Measurements from ENCODE around the gene XBP1. TPM values are rescaled to one million over a fixed set of nuclear protein-coding genes. Genes with fewer than 3 reads are reported as not detected.

Gene XBP1
- polyA plus RNA-seq, 1 of the 3 experiments (the other 2 are of a cell fraction) = 55.6 TPM

DNA sequence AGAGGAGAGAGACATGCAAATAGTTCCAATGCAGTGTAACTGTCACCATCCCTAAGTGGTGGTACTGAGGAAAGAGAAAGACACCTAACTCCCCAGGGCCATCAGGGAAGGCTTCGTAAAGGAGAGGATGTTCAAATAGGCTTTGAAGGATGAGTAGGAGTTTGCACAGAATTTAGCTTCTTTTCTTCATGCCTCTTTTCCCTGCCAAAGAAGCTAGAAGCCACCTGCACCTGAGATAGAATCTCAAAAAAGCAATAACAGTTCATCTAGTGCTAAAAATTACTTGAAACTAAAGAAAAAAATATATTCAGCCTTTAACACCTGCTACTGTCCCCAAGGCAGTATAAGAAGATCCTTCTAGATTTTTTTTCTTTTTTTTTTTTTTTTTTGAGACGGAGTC lies 16.7 kb upstream of the XBP1 start (continued):
- TF ChIP-seq, protein P1, sequence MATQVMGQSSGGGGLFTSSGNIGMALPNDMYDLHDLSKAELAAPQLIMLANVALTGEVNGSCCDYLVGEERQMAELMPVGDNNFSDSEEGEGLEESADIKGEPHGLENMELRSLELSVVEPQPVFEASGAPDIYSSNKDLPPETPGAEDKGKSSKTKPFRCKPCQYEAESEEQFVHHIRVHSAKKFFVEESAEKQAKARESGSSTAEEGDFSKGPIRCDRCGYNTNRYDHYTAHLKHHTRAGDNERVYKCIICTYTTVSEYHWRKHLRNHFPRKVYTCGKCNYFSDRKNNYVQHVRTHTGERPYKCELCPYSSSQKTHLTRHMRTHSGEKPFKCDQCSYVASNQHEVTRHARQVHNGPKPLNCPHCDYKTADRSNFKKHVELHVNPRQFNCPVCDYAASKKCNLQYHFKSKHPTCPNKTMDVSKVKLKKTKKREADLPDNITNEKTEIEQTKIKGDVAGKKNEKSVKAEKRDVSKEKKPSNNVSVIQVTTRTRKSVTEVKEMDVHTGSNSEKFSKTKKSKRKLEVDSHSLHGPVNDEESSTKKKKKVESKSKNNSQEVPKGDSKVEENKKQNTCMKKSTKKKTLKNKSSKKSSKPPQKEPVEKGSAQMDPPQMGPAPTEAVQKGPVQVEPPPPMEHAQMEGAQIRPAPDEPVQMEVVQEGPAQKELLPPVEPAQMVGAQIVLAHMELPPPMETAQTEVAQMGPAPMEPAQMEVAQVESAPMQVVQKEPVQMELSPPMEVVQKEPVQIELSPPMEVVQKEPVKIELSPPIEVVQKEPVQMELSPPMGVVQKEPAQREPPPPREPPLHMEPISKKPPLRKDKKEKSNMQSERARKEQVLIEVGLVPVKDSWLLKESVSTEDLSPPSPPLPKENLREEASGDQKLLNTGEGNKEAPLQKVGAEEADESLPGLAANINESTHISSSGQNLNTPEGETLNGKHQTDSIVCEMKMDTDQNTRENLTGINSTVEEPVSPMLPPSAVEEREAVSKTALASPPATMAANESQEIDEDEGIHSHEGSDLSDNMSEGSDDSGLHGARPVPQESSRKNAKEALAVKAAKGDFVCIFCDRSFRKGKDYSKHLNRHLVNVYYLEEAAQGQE (IDR thresholded peaks at IDR 0.05; ENCODE audit: low read depth, low read length) = no peak
- no peak for TF ChIP-seq YY1 (IDR thresholded peaks at IDR 0.05; ENCODE audit: low read depth)
- no peak for TF ChIP-seq TEAD4 (IDR thresholded peaks at IDR 0.05; ENCODE audit: borderline replicate concordance, insufficient read depth)
- TF ChIP-seq ELF1 (IDR thresholded peaks at IDR 0.05) = no peak
- TF ChIP-seq CHD2 (IDR thresholded peaks at IDR 0.05; ENCODE audit: low read length, partially characterized antibody) = no peak
- TF ChIP-seq, protein P2, sequence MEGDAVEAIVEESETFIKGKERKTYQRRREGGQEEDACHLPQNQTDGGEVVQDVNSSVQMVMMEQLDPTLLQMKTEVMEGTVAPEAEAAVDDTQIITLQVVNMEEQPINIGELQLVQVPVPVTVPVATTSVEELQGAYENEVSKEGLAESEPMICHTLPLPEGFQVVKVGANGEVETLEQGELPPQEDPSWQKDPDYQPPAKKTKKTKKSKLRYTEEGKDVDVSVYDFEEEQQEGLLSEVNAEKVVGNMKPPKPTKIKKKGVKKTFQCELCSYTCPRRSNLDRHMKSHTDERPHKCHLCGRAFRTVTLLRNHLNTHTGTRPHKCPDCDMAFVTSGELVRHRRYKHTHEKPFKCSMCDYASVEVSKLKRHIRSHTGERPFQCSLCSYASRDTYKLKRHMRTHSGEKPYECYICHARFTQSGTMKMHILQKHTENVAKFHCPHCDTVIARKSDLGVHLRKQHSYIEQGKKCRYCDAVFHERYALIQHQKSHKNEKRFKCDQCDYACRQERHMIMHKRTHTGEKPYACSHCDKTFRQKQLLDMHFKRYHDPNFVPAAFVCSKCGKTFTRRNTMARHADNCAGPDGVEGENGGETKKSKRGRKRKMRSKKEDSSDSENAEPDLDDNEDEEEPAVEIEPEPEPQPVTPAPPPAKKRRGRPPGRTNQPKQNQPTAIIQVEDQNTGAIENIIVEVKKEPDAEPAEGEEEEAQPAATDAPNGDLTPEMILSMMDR (IDR thresholded peaks at IDR 0.05) = no peak
- TF ChIP-seq, protein P3, sequence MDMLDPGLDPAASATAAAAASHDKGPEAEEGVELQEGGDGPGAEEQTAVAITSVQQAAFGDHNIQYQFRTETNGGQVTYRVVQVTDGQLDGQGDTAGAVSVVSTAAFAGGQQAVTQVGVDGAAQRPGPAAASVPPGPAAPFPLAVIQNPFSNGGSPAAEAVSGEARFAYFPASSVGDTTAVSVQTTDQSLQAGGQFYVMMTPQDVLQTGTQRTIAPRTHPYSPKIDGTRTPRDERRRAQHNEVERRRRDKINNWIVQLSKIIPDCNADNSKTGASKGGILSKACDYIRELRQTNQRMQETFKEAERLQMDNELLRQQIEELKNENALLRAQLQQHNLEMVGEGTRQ (IDR thresholded peaks at IDR 0.05; ENCODE audit: borderline replicate concordance, low read depth, low read length) = no peak

DNA sequence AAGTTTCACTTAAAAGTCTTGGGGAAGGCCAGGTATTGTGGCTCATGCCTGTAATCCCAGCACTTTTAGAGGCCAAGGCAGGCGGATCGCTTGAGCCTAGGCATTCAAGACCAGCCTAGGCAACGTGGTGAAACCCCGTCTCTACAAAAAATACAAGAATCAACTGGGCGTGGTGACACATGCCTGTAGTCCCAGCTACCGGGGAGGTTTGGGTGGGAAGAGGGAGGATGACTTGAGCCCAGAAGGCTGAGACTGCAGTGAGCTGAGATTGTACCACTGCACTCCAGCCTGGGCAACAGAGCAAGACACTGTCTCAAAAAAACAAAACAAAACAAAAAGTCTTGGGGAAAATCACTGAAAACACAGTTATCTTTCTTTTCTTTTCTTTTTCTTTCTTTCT lies 15.4 kb upstream of the XBP1 start:
- Histone ChIP-seq H3K27ac (ENCODE audit: low read depth in 2 of 2, low read length in 1 of 2) (no peak overlapping the region), H2AFZ (ENCODE audit: low read depth) (no peak overlapping the region), H3F3A (replicated peaks; ENCODE audit: insufficient read depth) (no peaks in the 10 kb centered on the region), H3K9me2 (no peaks in the 10 kb centered on the region), H3K9me3 (no peaks in the 10 kb centered on the region), H3K27me3 (ENCODE audit: insufficient read depth) (no peaks in the 10 kb centered on the region), H3K4me1 (ENCODE audit: control insufficient read depth in 1 of 2, insufficient read depth in 2 of 2, low read depth in 1 of 2, low read length in 1 of 2) (peaks cover 0 to 6% of the 10 kb centered on the region in 2 experiments; a peak in 1 of 4 replicates), H3K79me2 (ENCODE audit: insufficient read depth) (no peaks in the 10 kb centered on the region), H3K36me3 (replicated peaks in 1 of 2; ENCODE audit: control insufficient read depth in 1 of 2, insufficient read depth in 2 of 2, low read length in 1 of 2) (no peaks in the 10 kb centered on the region), H3K4me2 (no peak overlapping the region), H3K4me3 (ENCODE audit: low read depth in 2 of 2, low read length in 1 of 2) (no peak overlapping the region), H3K9ac (no peak overlapping the region), H4K20me1 (ENCODE audit: insufficient read depth) (no peaks in the 10 kb centered on the region)
- CTCF ChIA-PET = interaction anchor here (1.2 to 1.6 kb wide), 3 partner anchors 13 to 225 kb away, joined by 3 to 4 read pairs (median 4); no protein-coding TSS in a partner anchor
- POLR2A ChIA-PET = interaction anchor here (1.1 to 2.2 kb wide), 2 partner anchors 16 to 92 kb away, joined by 3 to 6 read pairs; partner anchors contain the start of gene XBP1
- no peak for DNase-seq
- TF ChIP-seq ELF1 (IDR thresholded peaks at IDR 0.05) (no peak), FOSL2 (IDR thresholded peaks at IDR 0.05; ENCODE audit: borderline replicate concordance, low read depth) (no peak), EP300 (IDR thresholded peaks at IDR 0.05; ENCODE audit: borderline replicate concordance in 1 of 2, low read depth in 1 of 2, low read length in 1 of 2) (no peak), CHD2 (IDR thresholded peaks at IDR 0.05; ENCODE audit: low read length, partially characterized antibody) (no peak), POLR2AphosphoS5 (IDR thresholded peaks at IDR 0.05; ENCODE audit: low read depth, low read length) (no peak), SIN3A (IDR thresholded peaks at IDR 0.05; ENCODE audit: borderline replicate concordance, low read depth, low read length) (no peak), EZH2phosphoT487 (IDR thresholded peaks at IDR 0.05; ENCODE audit: borderline replicate concordance, low read depth) (no peak), FOXM1 (IDR thresholded peaks at IDR 0.05; ENCODE audit: low read depth) (no peak), TCF12 (IDR thresholded peaks at IDR 0.05) (no peak), YY1 (IDR thresholded peaks at IDR 0.05; ENCODE audit: low read depth) (no peak), NRF1 (IDR thresholded peaks at IDR 0.05; ENCODE audit: low read depth, low read length) (no peak), RXRA (IDR thresholded peaks at IDR 0.05; ENCODE audit: borderline replicate concordance, low read depth) (no peak), RCOR1 (IDR thresholded peaks at IDR 0.05; ENCODE audit: low read length) (no peak), TEAD4 (IDR thresholded peaks at IDR 0.05; ENCODE audit: borderline replicate concordance, insufficient read depth) (no peak)
- TF ChIP-seq, protein P4, sequence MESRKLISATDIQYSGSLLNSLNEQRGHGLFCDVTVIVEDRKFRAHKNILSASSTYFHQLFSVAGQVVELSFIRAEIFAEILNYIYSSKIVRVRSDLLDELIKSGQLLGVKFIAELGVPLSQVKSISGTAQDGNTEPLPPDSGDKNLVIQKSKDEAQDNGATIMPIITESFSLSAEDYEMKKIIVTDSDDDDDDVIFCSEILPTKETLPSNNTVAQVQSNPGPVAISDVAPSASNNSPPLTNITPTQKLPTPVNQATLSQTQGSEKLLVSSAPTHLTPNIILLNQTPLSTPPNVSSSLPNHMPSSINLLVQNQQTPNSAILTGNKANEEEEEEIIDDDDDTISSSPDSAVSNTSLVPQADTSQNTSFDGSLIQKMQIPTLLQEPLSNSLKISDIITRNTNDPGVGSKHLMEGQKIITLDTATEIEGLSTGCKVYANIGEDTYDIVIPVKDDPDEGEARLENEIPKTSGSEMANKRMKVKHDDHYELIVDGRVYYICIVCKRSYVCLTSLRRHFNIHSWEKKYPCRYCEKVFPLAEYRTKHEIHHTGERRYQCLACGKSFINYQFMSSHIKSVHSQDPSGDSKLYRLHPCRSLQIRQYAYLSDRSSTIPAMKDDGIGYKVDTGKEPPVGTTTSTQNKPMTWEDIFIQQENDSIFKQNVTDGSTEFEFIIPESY (IDR thresholded peaks at IDR 0.05; ENCODE audit: borderline replicate concordance, low read depth) = no peak
- TF ChIP-seq, protein P2 (IDR thresholded peaks at IDR 0.05) = no peak
- WGBS (ENCODE audit: low lambda C conversion rate) = 98% methylated on average over 6 of the region's 6 CpGs
